ENCODE results near the gene EIF2B5. TPM values are rescaled to one million over a fixed set of nuclear protein-coding genes. Genes with fewer than 3 reads are reported as not detected.

EIF2B5 gene
- total RNA-seq = 29.6 and 39.4 TPM in 2 replicates

DNA sequence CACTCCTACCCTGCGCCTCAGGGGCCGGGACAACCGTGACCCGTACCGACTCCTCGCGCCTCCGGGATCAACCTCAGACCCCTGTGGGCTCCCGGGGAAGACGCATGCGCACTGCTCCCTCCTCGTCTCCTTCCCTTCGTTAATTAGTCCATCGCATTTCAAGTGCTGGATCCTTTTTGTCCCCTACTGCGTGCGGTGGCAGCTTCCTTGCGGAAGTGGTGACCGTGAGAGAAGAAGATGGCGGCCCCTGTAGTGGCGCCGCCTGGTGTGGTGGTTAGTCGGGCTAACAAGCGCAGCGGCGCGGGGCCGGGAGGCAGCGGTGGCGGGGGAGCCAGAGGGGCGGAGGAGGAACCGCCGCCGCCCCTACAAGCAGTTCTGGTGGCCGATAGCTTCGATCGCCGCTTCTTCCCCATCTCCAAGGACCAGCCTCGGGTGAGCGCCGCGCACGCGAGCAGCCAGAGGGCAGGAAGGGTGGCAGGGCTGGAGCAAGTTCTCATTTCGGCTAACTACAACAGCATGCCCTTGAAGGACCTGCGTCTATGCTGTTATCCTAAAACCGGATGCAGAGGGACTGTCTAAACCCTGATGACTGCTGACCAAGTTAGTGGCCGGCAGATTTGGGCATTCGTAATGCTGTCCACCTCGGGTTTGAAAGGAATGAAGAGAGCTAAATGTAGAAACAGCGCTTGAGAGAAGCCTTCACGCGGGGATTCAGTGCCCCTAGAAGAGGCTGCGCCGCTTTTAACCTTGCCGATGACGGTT is at the start of gene EIF2B5:
Gene EIF2B5, plus strand, starts transcription at position 210 of the 762 bp plus-strand sequence. Its CDS starts 28 bp downstream, at position 238.

GRCh38 chr3:184096811-184097383 is 38.3 kb upstream of the EIF2B5 start, which contains the start of gene HTR3E:
Gene HTR3E (plus strand): TSS chr3:184097064. CDS start chr3:184097530, 466 bp downstream.

GRCh38 chr3:184154885-184155643 is 19.9 kb downstream of the EIF2B5 start, which contains the start of gene DVL3:
Gene DVL3 (plus strand): TSS chr3:184155377. CDS start chr3:184155636, 259 bp downstream.

GRCh38 chr3:184174646-184175492 is 39.7 kb downstream of the EIF2B5 start, which contains the start of gene AP2M1:
Gene AP2M1 (plus strand): TSS chr3:184174855. CDS start chr3:184176994, 2,139 bp downstream.

GRCh38 chr3:184186184-184186901 is 51.2 kb downstream of the EIF2B5 start, which contains the start of gene ABCF3:
Gene ABCF3 (plus strand): TSS chr3:184186199. CDS start chr3:184186208, 9 bp downstream.

Other genes with a start within 250 kb of the EIF2B5 start
- gene ABCC5, start 117.5 kb upstream of the EIF2B5 start, total RNA-seq = 14.7 and 18.3 TPM in 2 replicates
- gene HTR3D, start 103.6 kb upstream of the EIF2B5 start, total RNA-seq = not detected in 2 replicates
- gene HTR3C, start 82.3 kb upstream of the EIF2B5 start, total RNA-seq = not detected in 2 replicates
- gene HTR3E, start 38.3 kb upstream of the EIF2B5 start, total RNA-seq = not detected in 2 replicates
- gene DVL3, start 20.0 kb downstream of the EIF2B5 start, total RNA-seq = 20.7 and 29.2 TPM in 2 replicates
- gene AP2M1, start 39.5 kb downstream of the EIF2B5 start, total RNA-seq = 138 and 186 TPM in 2 replicates
- 39.3 and 65.2 TPM in 2 replicates for gene ABCF3, start 50.8 kb downstream of the EIF2B5 start, total RNA-seq
- gene VWA5B2, start 94.2 kb downstream of the EIF2B5 start, total RNA-seq = not detected in 2 replicates
- 47.5 and 50.3 TPM in 2 replicates for gene ALG3, start 113.6 kb downstream of the EIF2B5 start, total RNA-seq
- gene EEF1AKMT4, start 114.3 kb downstream of the EIF2B5 start, total RNA-seq = 13.7 and 13.9 TPM in 2 replicates
- gene CAMK2N2, start 126.2 kb downstream of the EIF2B5 start, total RNA-seq = 0.24 TPM in 1 of 2 replicates, not detected in the other
- gene ECE2, start 140.7 kb downstream of the EIF2B5 start, total RNA-seq = under 0.01 TPM in 1 of 2 replicates, not detected in the other
- 281 and 514 TPM in 2 replicates for gene PSMD2, start 163.9 kb downstream of the EIF2B5 start, total RNA-seq
- 211 and 259 TPM in 2 replicates for gene EIF4G1, start 179.2 kb downstream of the EIF2B5 start, total RNA-seq
- 24.3 and 27.5 TPM in 2 replicates for gene FAM131A, start 202.2 kb downstream of the EIF2B5 start, total RNA-seq
- 2.6 and 3.1 TPM in 2 replicates for gene CLCN2, start 226.2 kb downstream of the EIF2B5 start, total RNA-seq
- gene POLR2H, start 226.4 kb downstream of the EIF2B5 start, total RNA-seq = 68.6 and 117 TPM in 2 replicates
- gene THPO, start 242.8 kb downstream of the EIF2B5 start, total RNA-seq = not detected in 2 replicates
- 0.48 TPM in 1 of 2 replicates, not detected in the other for gene CHRD, start 244.7 kb downstream of the EIF2B5 start, total RNA-seq